ENCODE results near the gene LPP. TPM values are rescaled to one million over a fixed set of nuclear protein-coding genes. Genes with fewer than 3 reads are reported as not detected.

LPP gene
- total RNA-seq, 1 donor from 2014 or later, result 97.4 TPM

DNA sequence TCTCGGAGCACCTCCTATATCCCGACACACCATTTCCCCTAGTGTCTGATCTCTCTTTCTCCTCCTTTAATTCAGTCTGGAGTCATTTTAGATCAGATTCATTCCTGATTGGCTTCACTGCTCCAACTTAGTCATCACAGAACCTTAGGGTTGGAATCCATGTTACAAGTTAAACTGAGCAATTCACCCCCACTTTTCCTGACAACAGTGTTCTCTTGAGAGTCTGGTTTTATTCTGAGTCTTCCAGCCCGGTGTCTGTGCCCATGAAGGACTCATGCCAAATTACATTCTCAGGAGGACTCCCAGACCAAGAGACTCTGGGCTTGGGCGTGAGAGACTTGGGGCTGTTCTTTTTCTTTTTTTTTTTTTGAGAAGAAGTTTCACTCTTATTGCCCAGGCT, 57.5 kb downstream of the LPP start:
- H3K9me3 ChIP-seq (replicated peaks), result no peaks in the 10 kb centered on the region
- H3K36me3 ChIP-seq, result no peaks in the 10 kb centered on the region
- DNase-seq, result no peak
- H3K4me1 ChIP-seq, result peaks cover 80% of the 10 kb centered on the region
- H3K4me3 ChIP-seq, result no peak overlapping the region
- H3K27ac ChIP-seq (replicated peaks), result peak overlapping the region; percentile 53
- intact Hi-C loops (cut with micrococcal nuclease), result no loop called here
- no peaks in the 10 kb centered on the region for H3K27me3 ChIP-seq (ENCODE audit: low read depth)
- no peak for TF ChIP-seq CTCF (IDR thresholded peaks at IDR 0.05; ENCODE audit: borderline replicate concordance)

DNA sequence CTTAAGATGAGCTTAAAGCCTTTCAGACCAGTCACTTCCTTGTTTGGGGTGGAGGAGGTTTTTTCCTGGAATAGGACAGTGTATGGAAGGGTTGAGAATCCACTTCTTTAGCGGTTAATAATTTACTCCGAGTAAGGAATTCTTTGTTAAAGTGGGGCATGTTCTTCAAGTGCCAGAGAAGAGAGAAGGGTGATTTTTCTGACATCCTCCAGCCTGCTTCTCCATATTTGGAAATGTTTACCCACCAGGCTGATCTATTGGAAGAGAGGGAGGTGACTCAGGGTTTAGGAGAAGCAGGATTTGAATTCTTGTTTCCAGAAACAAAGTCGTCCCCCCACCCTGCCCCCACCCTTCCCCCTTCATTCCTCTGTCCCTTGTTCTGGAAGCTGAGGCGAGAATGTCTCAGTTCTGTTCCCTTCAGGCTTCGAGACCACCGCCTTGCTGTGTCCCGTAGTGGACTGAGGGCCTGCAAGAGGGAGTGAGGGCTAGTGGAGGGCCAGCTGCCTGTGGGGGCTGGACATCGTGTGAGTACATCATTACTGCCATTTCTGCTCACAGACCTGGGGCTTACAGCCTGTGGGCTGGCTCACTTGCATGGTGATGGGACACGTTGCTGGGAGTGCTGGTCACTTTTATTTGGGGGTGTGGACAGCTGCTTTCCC, 58.5 kb downstream of the LPP start:
- no peak for DNase-seq
- no peak for TF ChIP-seq CTCF (IDR thresholded peaks at IDR 0.05; ENCODE audit: borderline replicate concordance)
- intact Hi-C loops (cut with micrococcal nuclease), result no loop called here
- H3K9me3 ChIP-seq (replicated peaks), result no peaks in the 10 kb centered on the region
- no peaks in the 10 kb centered on the region for H3K36me3 ChIP-seq
- peak overlapping the region; percentile 53 for H3K27ac ChIP-seq (replicated peaks)
- no peaks in the 10 kb centered on the region for H3K27me3 ChIP-seq (ENCODE audit: low read depth)
- H3K4me3 ChIP-seq, result no peak overlapping the region
- H3K4me1 ChIP-seq, result peaks cover 80% of the 10 kb centered on the region

- Histone ChIP-seq H3K27ac (replicated peaks) (peak overlapping the region; percentile 46), H3K9me3 (replicated peaks) (no peaks in the 10 kb centered on the region), H3K4me3 (no peak overlapping the region), H3K4me1 (peaks cover 79% of the 10 kb centered on the region), H3K36me3 (no peaks in the 10 kb centered on the region), H3K27me3 (ENCODE audit: low read depth) (no peaks in the 10 kb centered on the region)
- DNase-seq, result no peak
- TF ChIP-seq CTCF (IDR thresholded peaks at IDR 0.05; ENCODE audit: borderline replicate concordance), result no peak
- intact Hi-C loops (cut with micrococcal nuclease), result no loop called here
These were observed 60.5 kb downstream of the LPP start for GRCh38 chr3:188214442-188214841.

GRCh38 chr3:188215129-188215528, 61.2 kb downstream of the LPP start:
- Histone ChIP-seq H3K9me3 (replicated peaks) (no peaks in the 10 kb centered on the region), H3K4me3 (no peak overlapping the region), H3K36me3 (no peaks in the 10 kb centered on the region), H3K27me3 (ENCODE audit: low read depth) (no peaks in the 10 kb centered on the region), H3K4me1 (peaks cover 84% of the 10 kb centered on the region), H3K27ac (replicated peaks) (peak overlapping the region; percentile 46)
- intact Hi-C loops (cut with micrococcal nuclease), result no loop called here
- DNase-seq, result no peak
- TF ChIP-seq CTCF (IDR thresholded peaks at IDR 0.05; ENCODE audit: borderline replicate concordance), result no peak

GRCh38 chr3:188217011-188217463, 63.1 kb downstream of the LPP start:
- no peak for TF ChIP-seq CTCF (IDR thresholded peaks at IDR 0.05; ENCODE audit: borderline replicate concordance)
- H3K4me3 ChIP-seq, result no peak overlapping the region
- DNase-seq, result no peak
- no peaks in the 10 kb centered on the region for H3K9me3 ChIP-seq (replicated peaks)
- H3K27ac ChIP-seq (replicated peaks), result peak overlapping the region; percentile 81
- peaks cover 92% of the 10 kb centered on the region for H3K4me1 ChIP-seq
- intact Hi-C loops (cut with micrococcal nuclease), result no loop called here
- H3K36me3 ChIP-seq, result no peaks in the 10 kb centered on the region
- no peaks in the 10 kb centered on the region for H3K27me3 ChIP-seq (ENCODE audit: low read depth)
